WERI-Rb-1 (cell line): ENCODE data around the gene BANF2.

Experiments
- DNase-seq: peaks from one replicate; pipeline ENCODE4 v3.0.0-alpha.2; 2020
- H3K27ac ChIP-seq: fragments of 250-450 bp; sonication (Bioruptor Pico); 2 replicates; pipeline ENCODE4 v1.5.1; 2020; ENCODE audit warnings: mild to moderate bottlenecking, moderate library complexity
- H3K27me3 ChIP-seq: fragments of 250-450 bp; sonication (Bioruptor Pico); 2 replicates; pipeline ENCODE4 v1.5.1; 2021; ENCODE audit warnings: mild to moderate bottlenecking, low read depth, moderate library complexity; ENCODE audit not compliant: insufficient read depth, severe bottlenecking
- H3K36me3 ChIP-seq: fragments of 250-450 bp; sonication (Bioruptor Pico); 2 replicates; pipeline ENCODE4 v1.5.1; 2020; ENCODE audit warnings: mild to moderate bottlenecking, moderate library complexity
- H3K4me3 ChIP-seq: 2 replicates; pipeline ENCODE4 v1.5.1; 2011; ENCODE audit warnings: low read depth, mild to moderate bottlenecking, control low read depth, low read length
- H3K9me3 ChIP-seq: fragments of 250-450 bp; sonication (Bioruptor Pico); 2 replicates; pipeline ENCODE4 v1.5.1; 2021; ENCODE audit warnings: mild to moderate bottlenecking, moderate library complexity; ENCODE audit not compliant: severe bottlenecking
- TF ChIP-seq, protein P1 (sequence below): IDR thresholded peaks from 2 replicates; pipeline ENCODE4 v1.5.1; 2011; ENCODE audit warnings: low read depth, mild to moderate bottlenecking, control low read depth, inconsistent platforms, low read length

BANF2 gene

GRCh38 chr20:17688965-17689364, 10.8 kb upstream of the BANF2 start:
- Histone ChIP-seq H3K9me3 (peaks cover 8% of the 10 kb centered on the region), H3K4me3 (no peak overlapping the region), H3K36me3 (no peaks in the 10 kb centered on the region), H3K27ac (no peak overlapping the region), H3K27me3 (no peaks in the 10 kb centered on the region)
- DNase-seq, result no peak
- TF ChIP-seq, protein P1, sequence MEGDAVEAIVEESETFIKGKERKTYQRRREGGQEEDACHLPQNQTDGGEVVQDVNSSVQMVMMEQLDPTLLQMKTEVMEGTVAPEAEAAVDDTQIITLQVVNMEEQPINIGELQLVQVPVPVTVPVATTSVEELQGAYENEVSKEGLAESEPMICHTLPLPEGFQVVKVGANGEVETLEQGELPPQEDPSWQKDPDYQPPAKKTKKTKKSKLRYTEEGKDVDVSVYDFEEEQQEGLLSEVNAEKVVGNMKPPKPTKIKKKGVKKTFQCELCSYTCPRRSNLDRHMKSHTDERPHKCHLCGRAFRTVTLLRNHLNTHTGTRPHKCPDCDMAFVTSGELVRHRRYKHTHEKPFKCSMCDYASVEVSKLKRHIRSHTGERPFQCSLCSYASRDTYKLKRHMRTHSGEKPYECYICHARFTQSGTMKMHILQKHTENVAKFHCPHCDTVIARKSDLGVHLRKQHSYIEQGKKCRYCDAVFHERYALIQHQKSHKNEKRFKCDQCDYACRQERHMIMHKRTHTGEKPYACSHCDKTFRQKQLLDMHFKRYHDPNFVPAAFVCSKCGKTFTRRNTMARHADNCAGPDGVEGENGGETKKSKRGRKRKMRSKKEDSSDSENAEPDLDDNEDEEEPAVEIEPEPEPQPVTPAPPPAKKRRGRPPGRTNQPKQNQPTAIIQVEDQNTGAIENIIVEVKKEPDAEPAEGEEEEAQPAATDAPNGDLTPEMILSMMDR, result no peak

GRCh38 chr20:17690144-17690543, 9.6 kb upstream of the BANF2 start:
- TF ChIP-seq, protein P1, result no peak
- Histone ChIP-seq H3K36me3 (no peaks in the 10 kb centered on the region), H3K27me3 (no peaks in the 10 kb centered on the region), H3K9me3 (peaks cover 8% of the 10 kb centered on the region), H3K4me3 (no peak overlapping the region), H3K27ac (no peak overlapping the region)
- DNase-seq, result no peak

DNA sequence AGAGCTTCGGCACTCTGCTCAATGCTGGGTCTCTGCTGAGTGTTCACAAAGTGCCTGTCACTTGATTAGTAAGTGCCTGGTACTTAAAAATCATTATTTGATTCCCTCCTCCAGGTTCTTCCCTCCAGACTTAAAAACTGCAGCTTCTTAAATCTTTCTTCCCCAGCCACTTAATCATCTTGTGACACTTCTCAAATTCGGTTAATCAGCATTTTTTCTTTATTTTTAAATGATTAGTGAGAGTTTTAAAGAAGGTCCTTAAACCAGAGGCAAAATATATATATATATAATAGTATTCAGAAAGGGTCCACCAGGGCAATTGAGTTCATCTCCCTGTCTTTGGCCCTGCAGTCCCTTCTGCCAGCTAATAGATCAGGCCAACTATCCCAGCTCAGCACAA, 8.0 kb upstream of the BANF2 start:
- Histone ChIP-seq H3K4me3 (no peak overlapping the region), H3K36me3 (no peaks in the 10 kb centered on the region), H3K9me3 (peaks cover 10% of the 10 kb centered on the region), H3K27me3 (no peaks in the 10 kb centered on the region), H3K27ac (no peak overlapping the region)
- DNase-seq, result no peak
- TF ChIP-seq, protein P1, result no peak

DNA sequence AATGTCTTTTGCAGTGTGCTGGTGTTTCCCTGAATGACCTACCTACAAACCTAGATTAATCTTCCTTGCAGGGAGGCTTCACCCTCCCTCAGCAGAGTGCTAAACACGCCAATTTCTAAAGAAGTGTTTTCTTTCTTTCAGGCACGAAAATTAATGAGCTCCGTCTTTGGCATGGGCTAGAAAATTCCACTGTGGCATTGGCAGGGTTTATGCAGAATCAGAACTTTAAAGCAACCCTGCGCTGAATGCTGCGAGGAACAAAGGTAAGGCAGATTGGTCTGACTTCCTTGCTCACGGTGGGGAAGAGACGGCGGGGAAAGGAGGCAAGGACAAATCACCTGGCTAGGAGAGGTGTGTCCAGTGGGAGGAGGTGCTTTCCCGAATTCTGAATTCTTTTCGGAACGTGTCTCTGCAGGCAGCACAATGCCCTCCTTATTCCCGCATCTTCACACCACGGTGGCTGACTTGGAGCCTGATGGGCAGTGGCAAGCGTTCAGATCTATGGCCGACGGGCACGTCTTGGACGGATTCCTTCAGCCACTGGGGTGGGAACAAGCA, 6.2 kb upstream of the BANF2 start:
- Histone ChIP-seq H3K27me3 (no peaks in the 10 kb centered on the region), H3K9me3 (peaks cover 6% of the 10 kb centered on the region), H3K4me3 (no peak overlapping the region), H3K27ac (no peak overlapping the region), H3K36me3 (no peaks in the 10 kb centered on the region)
- TF ChIP-seq, protein P1, result no peak
- no peak for DNase-seq

DNA sequence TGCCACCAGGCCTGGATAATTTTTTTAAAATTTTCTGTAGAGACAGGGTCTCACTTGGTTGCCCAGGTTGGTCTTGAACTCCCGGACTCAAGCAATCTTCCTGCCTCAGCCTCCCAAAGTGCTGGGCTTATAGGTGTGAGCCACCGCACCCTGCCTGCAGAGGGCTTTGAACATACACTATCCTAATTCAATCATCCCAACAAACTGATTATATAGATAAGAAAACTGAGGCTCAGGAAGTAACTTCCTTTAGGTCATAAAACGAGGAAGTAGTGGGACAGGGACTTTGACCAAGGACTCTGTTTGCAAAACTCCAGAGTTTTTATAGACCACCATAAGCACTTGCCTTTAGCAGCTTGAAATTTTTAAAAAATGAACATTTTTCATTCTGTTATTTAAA, 5.0 kb upstream of the BANF2 start:
- DNase-seq, result no peak
- Histone ChIP-seq H3K27me3 (no peaks in the 10 kb centered on the region), H3K4me3 (no peak overlapping the region), H3K9me3 (peaks cover 6% of the 10 kb centered on the region), H3K36me3 (no peaks in the 10 kb centered on the region), H3K27ac (no peak overlapping the region)
- TF ChIP-seq, protein P1, result no peak

- Histone ChIP-seq H3K36me3 (no peaks in the 10 kb centered on the region), H3K4me3 (no peak overlapping the region), H3K27ac (no peak overlapping the region), H3K9me3 (peaks cover 6% of the 10 kb centered on the region), H3K27me3 (no peaks in the 10 kb centered on the region)
- DNase-seq, result no peak
- TF ChIP-seq, protein P1, result no peak
Observed at GRCh38 chr20:17696287-17696686, 3.5 kb upstream of the BANF2 start.
